Smooth muscle cell of the pulmonary artery (primary cell): Measurements from ENCODE around the gene RPL28. TPM values are rescaled to one million over a fixed set of nuclear protein-coding genes. Genes with fewer than 3 reads are reported as not detected.

Experiments
- total RNA-seq: library from RNA; depleted of rRNA; stranded (reverse); fragments of >200 nt; gene quantifications from 2 replicates; pipeline ENCODE4 v1.2.3, GENCODE V29; 2014

Gene RPL28
- 184 and 218 TPM in 2 replicates for total RNA-seq

DNA sequence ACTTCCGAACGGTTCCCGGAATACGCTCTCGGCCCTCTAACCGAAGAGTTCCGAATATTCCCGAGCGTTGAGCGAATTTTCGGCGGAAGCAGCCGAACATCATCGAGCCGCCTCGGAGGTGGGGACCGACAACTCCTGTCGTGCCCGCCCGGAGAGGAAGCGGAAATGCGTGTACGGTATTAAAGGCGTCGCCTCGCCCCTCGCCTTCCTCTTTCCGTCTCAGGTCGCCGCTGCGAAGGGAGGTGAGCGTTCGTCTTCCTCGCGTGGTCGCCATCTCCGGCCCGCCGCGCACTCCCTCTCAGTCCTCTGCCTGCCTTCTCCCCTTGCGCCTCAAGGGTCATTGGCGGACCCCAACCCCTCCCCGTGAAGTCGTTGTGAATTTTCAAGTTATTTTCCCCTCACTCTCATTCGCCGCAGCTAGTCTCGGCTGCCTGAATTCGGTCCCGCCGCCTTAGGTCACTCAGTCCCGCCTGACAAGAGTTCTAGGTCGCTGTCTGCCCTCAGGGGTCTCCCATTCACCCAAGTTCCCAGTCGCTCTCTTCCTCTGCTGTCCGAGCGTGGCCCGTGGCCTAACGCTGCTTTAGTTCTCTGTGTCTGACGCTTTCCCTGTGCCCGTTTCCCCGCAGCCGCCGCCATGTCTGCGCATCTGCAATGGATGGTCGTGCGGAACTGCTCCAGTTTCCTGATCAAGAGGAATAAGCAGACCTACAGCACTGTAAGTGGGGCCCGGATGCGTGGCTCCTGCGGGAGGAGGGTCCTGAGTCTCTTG, at the start of gene RPL28:
RPL28 (plus strand) TSS at position 209 of the 769 bp plus-strand sequence; CDS start at position 635, 426 bp downstream.

DNA sequence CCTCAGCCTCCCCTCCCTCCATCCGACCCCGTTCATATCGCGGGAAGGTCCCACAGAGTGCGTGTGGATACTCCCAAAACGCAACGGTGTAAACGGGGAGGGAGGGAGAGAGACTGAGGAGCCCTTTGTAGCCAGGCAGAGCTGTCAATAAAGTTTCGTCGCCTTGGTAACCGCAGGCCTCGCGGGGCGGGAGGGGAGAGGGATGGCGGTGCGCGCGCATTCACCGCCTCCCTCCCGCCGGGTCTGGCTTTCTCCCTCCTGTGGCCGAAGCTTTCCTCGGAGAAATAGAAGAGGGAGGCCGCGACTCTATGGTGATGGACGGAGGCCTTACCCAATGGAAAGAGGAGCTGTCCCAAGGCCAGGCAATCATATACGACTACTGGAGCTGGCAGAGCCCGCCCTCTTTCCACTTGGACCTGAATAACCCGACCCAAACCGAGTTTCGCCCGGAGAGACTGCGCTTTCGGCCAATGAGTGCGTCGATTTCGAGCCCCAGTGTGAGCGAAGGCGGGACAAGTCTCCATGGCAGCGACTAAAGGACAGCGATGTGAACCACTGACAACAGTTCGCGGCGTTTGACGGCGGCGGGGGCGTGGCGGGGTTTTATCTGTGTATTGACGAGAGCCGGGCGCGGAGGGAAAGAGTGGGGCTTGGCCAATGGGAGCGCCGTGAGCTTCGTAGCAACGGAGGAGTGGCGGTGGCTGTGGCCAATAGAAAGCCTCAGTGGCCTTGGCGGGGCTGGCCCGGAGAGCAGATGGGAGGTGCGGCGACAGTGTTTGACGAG, 46.4 kb upstream of the RPL28 start, which contains the start of gene KMT5C:
KMT5C (plus strand) TSS at position 772 of the 784 bp plus-strand sequence. CDS start 2,061 bp downstream, outside the sequence.

DNA sequence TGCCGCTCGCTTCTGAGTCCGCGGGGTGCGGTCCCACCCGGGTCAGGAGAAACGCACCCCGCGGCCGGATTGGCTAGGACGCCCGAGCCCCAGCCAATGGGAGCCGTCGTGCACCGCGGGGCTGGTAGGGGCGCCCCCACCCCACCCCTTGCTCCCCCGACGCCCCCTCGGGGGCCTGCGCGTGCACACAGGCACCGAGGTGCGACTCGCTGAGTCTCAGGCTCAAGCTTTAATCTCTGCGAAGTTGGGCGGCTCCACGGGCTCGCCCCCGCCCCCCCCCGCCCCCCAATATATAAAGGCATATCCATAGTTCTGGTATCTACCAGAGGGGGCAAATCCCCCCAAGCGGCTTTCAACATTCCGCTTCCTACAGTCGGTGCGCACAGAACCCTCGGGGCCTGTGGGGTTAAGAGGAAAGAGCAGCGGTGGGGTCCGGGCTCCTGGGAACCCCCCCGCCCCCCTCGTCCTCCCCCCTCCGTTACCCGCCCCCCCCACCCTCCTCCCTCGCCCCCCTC, 31.0 kb upstream of the RPL28 start, which contains the start of gene COX6B2:
COX6B2 (minus strand) TSS at position 22 of the 515 bp plus-strand sequence. CDS start 198 bp downstream, outside the sequence.

DNA sequence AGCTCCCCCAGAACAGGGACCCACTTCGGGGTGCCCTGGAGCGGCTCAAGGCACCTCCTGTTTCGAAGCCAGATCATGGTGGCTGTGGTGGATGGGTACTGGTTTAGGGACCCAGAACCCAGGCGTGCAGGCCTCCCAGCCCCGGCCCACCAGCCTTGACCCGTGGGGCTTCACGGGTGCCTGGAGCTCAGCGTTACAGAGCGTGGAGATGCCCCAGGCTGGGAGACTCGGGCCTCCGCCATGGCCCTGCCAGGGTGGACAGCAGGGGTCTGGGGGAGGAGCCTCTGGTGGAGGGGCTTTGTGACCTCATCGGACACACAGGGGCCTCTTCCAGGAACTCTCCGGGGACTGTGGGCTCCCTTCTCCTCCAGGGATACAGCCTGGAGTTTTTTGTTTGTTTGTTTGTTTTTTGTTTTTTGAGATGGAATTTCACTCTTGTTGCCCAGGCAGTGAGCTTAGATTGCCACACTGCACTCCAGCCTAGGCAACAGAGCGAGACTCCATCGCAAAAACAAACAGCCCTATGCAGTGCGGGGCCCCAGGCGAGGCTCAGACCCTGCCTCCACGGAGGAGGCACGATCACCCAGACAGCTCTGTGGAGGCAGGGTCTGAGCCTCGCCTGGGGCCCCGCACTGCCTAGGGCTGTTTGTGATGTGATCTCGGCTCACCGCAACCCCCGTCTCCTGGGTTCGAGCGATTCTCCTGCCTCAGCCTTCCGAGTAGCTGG, 22.6 kb upstream of the RPL28 start, which contains the start of gene GARIN5B:
GARIN5B (minus strand) TSS at position 271 of the 727 bp plus-strand sequence; CDS start at position 77, 194 bp downstream.

DNA sequence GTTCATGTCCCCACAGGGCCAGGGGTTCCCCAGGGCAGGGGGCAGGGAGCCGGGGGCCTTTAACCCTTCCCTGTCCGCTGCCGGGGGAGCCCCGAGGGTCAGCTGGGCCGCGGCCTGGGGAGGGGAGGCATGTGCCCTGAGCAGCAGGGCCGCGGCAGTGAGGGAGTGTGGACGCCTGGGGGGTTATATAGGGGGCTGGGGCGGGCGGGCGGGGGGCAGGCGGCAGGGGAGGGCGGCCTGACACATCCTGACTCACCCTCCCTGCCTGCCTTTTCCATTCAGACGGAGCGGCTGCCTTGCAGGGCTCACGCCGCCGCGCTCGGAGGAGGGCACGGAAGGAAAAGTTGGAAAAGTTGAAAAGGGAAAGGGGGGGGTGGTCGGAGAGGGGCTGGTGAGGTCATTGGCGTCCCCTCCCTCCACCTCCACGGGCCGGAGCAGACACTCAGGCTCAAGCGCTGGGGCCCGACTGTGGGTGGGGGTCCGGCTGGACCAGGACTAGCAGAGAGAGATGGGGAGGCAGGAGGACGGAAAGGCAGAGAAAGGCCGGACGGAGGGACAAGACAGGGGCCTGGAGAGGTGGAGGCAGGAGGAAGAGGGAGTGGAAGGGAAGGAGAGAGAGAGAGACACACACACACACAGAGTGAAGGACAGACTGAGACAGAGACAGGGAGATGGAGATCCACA, 15.3 kb upstream of the RPL28 start, which contains the start of gene IL11:
IL11 (minus strand) TSS at position 159 of the 684 bp plus-strand sequence; CDS start at position 6, 153 bp downstream.

DNA sequence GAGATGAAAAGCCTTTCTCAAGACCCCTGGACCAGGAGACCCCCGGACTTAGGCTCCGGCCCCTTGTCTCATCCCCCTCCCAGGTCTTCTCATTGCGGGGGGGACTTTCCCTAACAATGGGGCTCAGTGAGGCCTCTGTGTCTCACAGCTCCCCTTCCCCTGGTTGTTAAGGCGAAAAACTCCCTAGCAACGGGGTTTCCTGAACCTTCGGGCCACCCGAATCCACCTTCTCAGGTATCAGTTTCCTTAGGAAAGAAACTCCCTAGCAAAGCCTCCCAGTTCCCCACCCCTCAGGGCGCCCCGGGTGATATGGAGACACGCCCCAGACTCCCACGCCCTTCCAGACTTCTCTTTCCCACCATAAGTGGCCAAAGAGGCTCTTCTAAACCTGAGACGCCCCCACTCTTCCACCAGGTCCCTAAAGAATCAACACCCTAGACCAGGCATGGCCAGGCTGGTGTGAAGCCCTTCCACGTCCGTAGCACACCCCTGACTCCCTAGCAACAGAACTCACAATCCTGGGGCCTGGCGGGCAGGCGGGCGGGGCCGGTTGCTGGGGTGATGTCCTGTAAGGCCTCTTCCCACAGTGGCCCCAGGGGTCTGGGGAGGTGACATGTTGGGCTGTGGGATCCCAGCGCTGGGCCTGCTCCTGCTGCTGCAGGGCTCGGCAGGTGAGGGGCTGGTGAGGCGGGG, 9.3 kb upstream of the RPL28 start, which contains the start of gene TMEM190:
TMEM190 (plus strand) TSS at position 586 of the 693 bp plus-strand sequence; CDS start at position 614, 28 bp downstream.

DNA sequence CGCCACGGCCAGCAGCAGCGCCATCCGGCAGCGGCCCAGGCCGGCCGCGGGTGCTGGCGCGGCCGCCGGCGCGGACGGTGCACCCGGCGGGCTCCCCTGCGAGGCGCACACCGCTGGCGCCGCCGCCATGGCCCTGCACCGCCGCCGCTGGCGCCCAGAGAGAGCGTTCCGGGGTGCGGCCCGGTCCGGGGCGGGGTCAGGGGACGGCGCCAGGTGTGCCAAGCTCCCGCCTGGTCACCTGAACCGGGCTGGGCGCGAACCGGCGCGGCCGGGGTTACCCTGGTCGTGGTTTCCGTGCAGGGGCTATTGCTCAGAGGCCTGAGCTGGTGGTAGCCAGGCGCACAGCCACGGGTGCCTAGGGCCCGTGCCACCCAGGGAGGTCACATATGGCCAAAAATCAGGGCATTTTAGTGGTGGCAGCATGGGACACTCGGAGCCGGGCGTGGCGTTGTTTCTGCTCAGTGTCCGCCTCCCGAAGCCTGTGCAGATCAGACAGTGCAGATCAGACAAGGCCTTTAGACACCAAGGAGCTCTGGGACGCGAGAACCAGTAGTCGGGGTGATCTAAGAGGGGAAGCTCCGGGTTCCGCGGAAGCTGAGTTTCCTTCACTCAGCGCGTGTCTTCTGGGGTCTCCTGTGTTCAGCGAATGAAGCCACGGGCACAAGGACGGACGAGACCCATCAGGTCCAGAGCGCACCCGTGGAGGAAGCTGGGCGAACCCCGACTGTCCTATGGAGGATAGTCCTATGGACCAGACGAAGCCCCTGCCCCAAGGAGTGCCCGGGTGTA, 1.4 kb upstream of the RPL28 start, which contains the start of gene TMEM238:
TMEM238 (minus strand) TSS at position 162 of the 789 bp plus-strand sequence; CDS start at position 129, 33 bp downstream.

DNA sequence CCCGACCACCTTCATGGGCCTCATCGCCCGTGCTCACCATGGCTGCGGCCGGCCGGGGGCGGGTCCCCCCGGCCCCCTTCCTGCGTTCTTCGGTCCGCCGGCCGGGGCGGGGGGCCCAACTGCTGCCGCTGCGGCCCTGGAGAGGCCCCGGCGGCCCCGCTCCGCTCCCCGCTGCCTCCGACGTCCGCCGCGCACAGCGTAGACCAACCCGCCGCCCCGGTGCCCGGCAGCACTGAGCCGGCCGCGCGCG, 21.7 kb downstream of the RPL28 start, which contains the start of gene UBE2S:
UBE2S (minus strand) TSS at position 239 of the 250 bp plus-strand sequence; CDS start at position 40, 199 bp downstream.

DNA sequence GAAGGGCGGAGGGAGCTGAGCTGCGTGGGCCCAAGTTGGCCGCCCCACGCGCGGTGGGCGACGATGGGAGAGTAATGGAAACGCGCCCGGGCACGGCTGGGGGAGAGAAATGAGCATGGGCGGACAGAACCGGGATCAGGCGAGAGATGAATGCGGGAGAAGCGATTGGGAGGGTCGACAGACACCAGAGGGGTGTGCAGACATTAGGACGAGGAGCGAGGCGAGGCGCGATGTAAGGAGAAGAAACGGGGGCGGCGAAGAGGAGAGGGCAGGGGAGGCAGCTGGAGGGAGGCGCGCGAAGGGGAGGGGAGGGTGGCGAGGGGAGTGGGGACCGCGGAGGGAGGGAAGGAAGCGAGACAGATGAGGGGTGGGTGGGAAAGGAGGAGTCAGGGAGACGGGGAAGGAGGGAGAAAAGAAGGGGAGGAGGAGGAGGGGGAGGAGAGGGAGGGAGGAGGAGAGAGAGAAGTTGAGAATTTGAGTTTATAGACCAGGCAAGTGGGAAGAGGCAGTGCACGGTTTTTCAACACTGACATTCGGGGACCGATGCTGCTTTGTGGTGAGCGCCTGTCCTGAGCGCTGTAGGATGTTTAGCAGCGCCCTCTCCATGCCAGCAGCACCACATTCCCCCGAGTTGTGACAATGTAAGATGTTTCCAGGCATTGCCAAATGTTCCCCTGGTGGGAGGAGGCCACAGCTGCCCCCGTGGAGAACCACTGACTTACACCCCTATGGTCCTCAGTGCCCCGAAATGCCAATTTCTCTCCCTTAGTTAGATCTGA, 57.5 kb downstream of the RPL28 start, which contains the start of gene SHISA7:
SHISA7 (minus strand) TSS at position 256 of the 779 bp plus-strand sequence. CDS start 437 bp downstream, outside the sequence.

Other genes with a start within 250 kb of the RPL28 start
- 1.1 and 2.4 TPM in 2 replicates for gene TNNT1, start 236.7 kb upstream of the RPL28 start, total RNA-seq
- gene TNNI3, start 228.2 kb upstream of the RPL28 start, total RNA-seq = not detected in 2 replicates
- 0.07 and 0.10 TPM in 2 replicates for gene DNAAF3, start 219.3 kb upstream of the RPL28 start, total RNA-seq
- 0.13 TPM in 1 of 2 replicates, not detected in the other for gene SYT5, start 205.6 kb upstream of the RPL28 start, total RNA-seq
- gene PTPRH, start 176.4 kb upstream of the RPL28 start, total RNA-seq = 1.9 and 5.7 TPM in 2 replicates
- 2.3 and 2.8 TPM in 2 replicates for gene TMEM86B, start 157.2 kb upstream of the RPL28 start, total RNA-seq
- gene PPP6R1, start 126.9 kb upstream of the RPL28 start, total RNA-seq = 45.7 and 65.7 TPM in 2 replicates
- gene HSPBP1, start 105.8 kb upstream of the RPL28 start, total RNA-seq = 21.6 and 27.4 TPM in 2 replicates
- 10.8 and 10.9 TPM in 2 replicates for gene BRSK1, start 101.9 kb upstream of the RPL28 start, total RNA-seq
- not detected in 2 replicates for gene TMEM150B, start 60.6 kb upstream of the RPL28 start, total RNA-seq
- 5.0 and 7.8 TPM in 2 replicates for gene KMT5C, start 46.1 kb upstream of the RPL28 start, total RNA-seq
- not detected in 2 replicates for gene COX6B2, start 31.2 kb upstream of the RPL28 start, total RNA-seq
- 0.10 TPM in 1 of 2 replicates, not detected in the other for gene GARIN5B, start 22.7 kb upstream of the RPL28 start, total RNA-seq
- gene IL11, start 15.5 kb upstream of the RPL28 start, total RNA-seq = 4.1 and 13.9 TPM in 2 replicates
- not detected in 2 replicates for gene TMEM190, start 9.1 kb upstream of the RPL28 start, total RNA-seq
- 0.23 and 0.39 TPM in 2 replicates for gene TMEM238, start 1.6 kb upstream of the RPL28 start, total RNA-seq
- gene UBE2S, start 21.9 kb downstream of the RPL28 start, total RNA-seq = 66.7 and 71.0 TPM in 2 replicates
- not detected in 2 replicates for gene SHISA7, start 57.4 kb downstream of the RPL28 start, total RNA-seq
- 36.7 and 40.1 TPM in 2 replicates for gene ISOC2, start 75.7 kb downstream of the RPL28 start, total RNA-seq
- not detected in 2 replicates for gene C19orf85, start 78.8 kb downstream of the RPL28 start, total RNA-seq
- 1.2 and 2.7 TPM in 2 replicates for gene ZNF628, start 90.7 kb downstream of the RPL28 start, total RNA-seq
- 13.7 and 20.4 TPM in 2 replicates for gene NAT14, start 99.3 kb downstream of the RPL28 start, total RNA-seq
- 39.3 and 40.5 TPM in 2 replicates for gene SSC5D, start 102.5 kb downstream of the RPL28 start, total RNA-seq
- gene SBK2, start 151.2 kb downstream of the RPL28 start, total RNA-seq = 0.13 TPM in 1 of 2 replicates, not detected in the other
- gene SBK3, start 159.6 kb downstream of the RPL28 start, total RNA-seq = 0.07 TPM in 2 replicates
- gene ZNF579, start 194.9 kb downstream of the RPL28 start, total RNA-seq = 4.1 and 9.1 TPM in 2 replicates
- 3.8 and 5.0 TPM in 2 replicates for gene FIZ1, start 213.6 kb downstream of the RPL28 start, total RNA-seq
- 9.5 and 13.1 TPM in 2 replicates for gene ZNF524, start 214.4 kb downstream of the RPL28 start, total RNA-seq
- 2.5 and 5.1 TPM in 2 replicates for gene ZNF865, start 219.7 kb downstream of the RPL28 start, total RNA-seq
- gene ZNF784, start 238.6 kb downstream of the RPL28 start, total RNA-seq = 3.9 and 5.1 TPM in 2 replicates